Neural progenitor cell (in vitro differentiated cells): ENCODE results near the gene CHCHD1.

Experiments used
- EZH2 ChIP-seq: fragments of 200-600 bp; sonication (generic); IDR thresholded peaks from 2 replicates; pipeline ENCODE4 v1.6.1; 2017; ENCODE audit warnings: antibody characterized with exemption, mild to moderate bottlenecking, moderate library complexity
- EZH2phosphoT487 ChIP-seq: fragments of 200-600 bp; sonication (generic); IDR thresholded peaks from 2 replicates; pipeline ENCODE4 v1.6.1; 2017; ENCODE audit warnings: antibody characterized with exemption
- TF ChIP-seq, protein P1 (sequence below): fragments of 200-600 bp; sonication (generic); IDR thresholded peaks from 2 replicates; pipeline ENCODE4 v1.5.1; 2017; ENCODE audit warnings: antibody characterized with exemption, mild to moderate bottlenecking

DNA sequence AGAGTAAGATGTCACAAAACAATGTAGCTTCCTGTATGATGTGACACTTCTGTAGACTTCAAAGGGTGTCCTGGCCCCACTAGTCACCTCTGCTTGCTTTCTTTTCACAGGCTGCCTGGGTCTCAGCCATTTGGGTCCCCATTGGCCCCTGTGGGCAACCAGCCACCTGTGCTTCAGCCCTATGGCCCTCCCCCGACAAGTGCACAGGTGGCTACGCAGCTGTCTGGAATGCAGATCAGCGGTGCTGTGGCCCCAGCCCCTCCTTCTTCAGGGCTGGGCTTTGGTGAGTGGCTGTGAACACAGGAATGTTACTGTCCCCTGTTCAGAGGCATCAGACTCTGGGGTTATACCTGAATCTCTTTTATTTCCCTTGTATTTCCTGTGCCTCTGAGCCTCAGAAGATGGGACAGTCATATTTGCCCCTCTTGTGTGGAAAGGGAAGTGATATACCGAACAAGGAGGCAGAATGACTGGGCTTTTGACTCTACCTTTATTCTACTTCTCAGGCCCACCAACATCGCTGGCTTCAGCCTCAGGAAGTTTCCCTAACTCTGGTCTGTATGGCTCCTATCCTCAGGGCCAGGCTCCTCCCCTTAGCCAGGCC lies 22.2 kb upstream of the CHCHD1 start:
- TF ChIP-seq, protein P1, sequence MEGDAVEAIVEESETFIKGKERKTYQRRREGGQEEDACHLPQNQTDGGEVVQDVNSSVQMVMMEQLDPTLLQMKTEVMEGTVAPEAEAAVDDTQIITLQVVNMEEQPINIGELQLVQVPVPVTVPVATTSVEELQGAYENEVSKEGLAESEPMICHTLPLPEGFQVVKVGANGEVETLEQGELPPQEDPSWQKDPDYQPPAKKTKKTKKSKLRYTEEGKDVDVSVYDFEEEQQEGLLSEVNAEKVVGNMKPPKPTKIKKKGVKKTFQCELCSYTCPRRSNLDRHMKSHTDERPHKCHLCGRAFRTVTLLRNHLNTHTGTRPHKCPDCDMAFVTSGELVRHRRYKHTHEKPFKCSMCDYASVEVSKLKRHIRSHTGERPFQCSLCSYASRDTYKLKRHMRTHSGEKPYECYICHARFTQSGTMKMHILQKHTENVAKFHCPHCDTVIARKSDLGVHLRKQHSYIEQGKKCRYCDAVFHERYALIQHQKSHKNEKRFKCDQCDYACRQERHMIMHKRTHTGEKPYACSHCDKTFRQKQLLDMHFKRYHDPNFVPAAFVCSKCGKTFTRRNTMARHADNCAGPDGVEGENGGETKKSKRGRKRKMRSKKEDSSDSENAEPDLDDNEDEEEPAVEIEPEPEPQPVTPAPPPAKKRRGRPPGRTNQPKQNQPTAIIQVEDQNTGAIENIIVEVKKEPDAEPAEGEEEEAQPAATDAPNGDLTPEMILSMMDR: no peak
- TF ChIP-seq EZH2: no peak
- TF ChIP-seq EZH2phosphoT487: no peak
